HG03060 (cell line): ENCODE results near the gene FYB2.

Experiments used
- ATAC-seq: cut with Tn5 transposase; IDR thresholded peaks from one replicate; pipeline ENCODE4 v1.9.1; 2021; ENCODE audit warnings: low read depth, moderate number of reproducible peaks; ENCODE audit not compliant: unreplicated experiment

FYB2 gene

GRCh38 chr1:56834137-56834900 lies 15.1 kb upstream of the FYB2 start:
- no peak for ATAC-seq

- ATAC-seq: no peak
Measured at GRCh38 chr1:56833088-56833487, 13.9 kb upstream of the FYB2 start.

GRCh38 chr1:56831871-56832693 lies 12.9 kb upstream of the FYB2 start:
- no peak for ATAC-seq

GRCh38 chr1:56830052-56830451 lies 10.8 kb upstream of the FYB2 start:
- ATAC-seq: no peak

- ATAC-seq: no peak
Measured at GRCh38 chr1:56827711-56828110, 8.5 kb upstream of the FYB2 start.

- ATAC-seq: no peak
Measured at GRCh38 chr1:56825436-56825835, 6.2 kb upstream of the FYB2 start.

- ATAC-seq: no peak
Measured at GRCh38 chr1:56824938-56825337, 5.7 kb upstream of the FYB2 start.

GRCh38 chr1:56824271-56824670 lies 5.1 kb upstream of the FYB2 start:
- no peak for ATAC-seq

- ATAC-seq: no peak
Measured at GRCh38 chr1:56821462-56821797, 2.2 kb upstream of the FYB2 start.

- peak; percentile 52 for ATAC-seq
Measured at GRCh38 chr1:56820755-56821461, 1.7 kb upstream of the FYB2 start.

GRCh38 chr1:56817716-56818463 lies 1.3 kb downstream of the FYB2 start:
- no peak for ATAC-seq

GRCh38 chr1:56816909-56817308 lies 2.3 kb downstream of the FYB2 start:
- peak; percentile 46 for ATAC-seq

GRCh38 chr1:56816264-56816663 lies 2.9 kb downstream of the FYB2 start:
- peak; percentile 31 for ATAC-seq

GRCh38 chr1:56814205-56814604 lies 5.0 kb downstream of the FYB2 start:
- no peak for ATAC-seq

- ATAC-seq: no peak
Measured at GRCh38 chr1:56811331-56811730, 7.9 kb downstream of the FYB2 start.

GRCh38 chr1:56808410-56808809 lies 10.8 kb downstream of the FYB2 start:
- no peak for ATAC-seq

GRCh38 chr1:56806804-56807203 lies 12.4 kb downstream of the FYB2 start:
- ATAC-seq: no peak

- no peak for ATAC-seq
Measured at GRCh38 chr1:56803561-56804156, 15.5 kb downstream of the FYB2 start.

GRCh38 chr1:56799605-56800400 lies 19.4 kb downstream of the FYB2 start:
- no peak for ATAC-seq
